Activated CD8-positive, alpha-beta memory T cell treated with anti-CD3 and anti-CD28 coated beads for 1 hour (primary cell): Measurements from ENCODE around the gene MAD1L1.
"Not testable (repeated sequence)": the region's sequence is repeated elsewhere in the genome, so short reads cannot be mapped to it uniquely, and the experiment has no call there.

Source experiments
- DNase-seq, 2 donors: peaks; one replicate each; pipeline ENCODE4 v3.0.0-alpha.2; 2020; ENCODE audit warnings: low read depth in 1 of 2; ENCODE audit errors: extremely low read depth in 1 of 2

MAD1L1 gene

GRCh38 chr7:1893451-1893850 is 339.3 kb downstream of the MAD1L1 start:
- no peak for DNase-seq

- DNase-seq = no peak
Observed at GRCh38 chr7:1893036-1893435, 339.7 kb downstream of the MAD1L1 start.

GRCh38 chr7:1892011-1892965 is 340.5 kb downstream of the MAD1L1 start:
- no peak for DNase-seq

DNA sequence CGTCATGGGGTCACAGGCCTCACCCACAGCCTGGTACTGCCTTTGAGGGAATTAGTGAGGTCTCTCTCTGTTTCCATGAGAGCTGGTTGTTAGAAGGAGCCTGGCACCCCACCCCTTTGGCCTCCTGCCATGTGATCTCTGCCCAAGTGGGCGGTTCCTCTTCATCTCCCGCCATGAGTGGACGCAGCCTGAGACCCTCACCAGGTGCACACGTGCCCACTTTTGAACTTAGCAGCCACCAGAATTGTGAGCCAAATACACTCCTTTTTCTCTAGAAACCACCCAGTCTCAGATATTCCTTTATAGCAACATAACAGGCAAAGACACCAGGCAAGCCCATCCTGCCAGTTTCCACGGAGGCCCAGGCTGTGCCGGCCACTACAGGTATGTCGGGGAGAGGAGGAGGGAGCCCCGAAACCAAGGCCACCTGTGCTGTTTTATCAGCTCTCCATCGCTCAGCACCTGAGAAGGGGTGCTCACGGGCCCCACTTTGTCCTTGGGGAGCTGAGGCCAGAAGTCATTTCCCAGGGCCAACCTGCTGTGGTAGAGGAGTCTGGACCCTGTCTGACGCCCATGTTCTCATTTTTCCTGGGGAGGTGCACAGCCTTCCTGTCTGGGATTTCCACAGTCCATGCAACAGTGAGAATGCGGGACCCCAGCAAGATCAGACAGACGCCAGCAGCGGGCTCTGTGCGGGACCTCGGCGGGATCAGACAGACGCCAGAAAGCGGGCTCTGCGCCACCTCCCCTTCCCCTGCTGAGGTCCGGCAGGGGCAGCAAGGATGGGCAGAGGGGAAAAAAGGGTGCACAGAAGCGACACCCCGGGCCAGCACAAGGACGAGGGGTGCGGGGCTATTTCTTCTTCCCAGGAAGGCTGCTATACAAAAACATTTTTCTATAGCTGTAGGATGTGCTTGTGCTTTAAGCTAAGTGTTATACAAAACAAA is 342.2 kb downstream of the MAD1L1 start:
- no peak for DNase-seq

GRCh38 chr7:1889556-1890181 is 343.1 kb downstream of the MAD1L1 start:
- no peak for DNase-seq

- no peak for DNase-seq
Observed at GRCh38 chr7:1889091-1889490, 343.7 kb downstream of the MAD1L1 start.

DNA sequence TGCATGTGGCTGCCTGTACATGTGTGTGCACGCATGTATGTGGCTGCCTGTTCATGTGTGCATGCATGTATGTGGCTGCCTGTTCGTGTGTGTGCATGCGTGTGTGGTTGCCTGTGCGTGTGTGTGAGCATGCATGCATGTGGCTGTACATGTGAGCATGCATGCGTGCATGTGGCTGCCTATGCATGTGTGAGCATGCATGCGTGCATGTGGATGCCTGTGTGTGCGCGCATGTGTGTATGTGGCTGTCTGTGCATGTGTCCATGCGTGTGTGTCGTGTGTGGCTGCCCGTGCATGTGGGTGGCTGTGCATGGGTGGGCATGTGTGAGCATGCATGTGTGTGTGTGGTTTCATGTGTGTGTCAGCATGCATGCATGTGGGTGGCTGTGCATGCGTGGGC is 344.3 kb downstream of the MAD1L1 start:
- DNase-seq = no peak

GRCh38 chr7:1887251-1887650 is 345.5 kb downstream of the MAD1L1 start:
- DNase-seq = no peak

- DNase-seq = no peak
Observed at GRCh38 chr7:1886361-1887064, 346.2 kb downstream of the MAD1L1 start.

DNA sequence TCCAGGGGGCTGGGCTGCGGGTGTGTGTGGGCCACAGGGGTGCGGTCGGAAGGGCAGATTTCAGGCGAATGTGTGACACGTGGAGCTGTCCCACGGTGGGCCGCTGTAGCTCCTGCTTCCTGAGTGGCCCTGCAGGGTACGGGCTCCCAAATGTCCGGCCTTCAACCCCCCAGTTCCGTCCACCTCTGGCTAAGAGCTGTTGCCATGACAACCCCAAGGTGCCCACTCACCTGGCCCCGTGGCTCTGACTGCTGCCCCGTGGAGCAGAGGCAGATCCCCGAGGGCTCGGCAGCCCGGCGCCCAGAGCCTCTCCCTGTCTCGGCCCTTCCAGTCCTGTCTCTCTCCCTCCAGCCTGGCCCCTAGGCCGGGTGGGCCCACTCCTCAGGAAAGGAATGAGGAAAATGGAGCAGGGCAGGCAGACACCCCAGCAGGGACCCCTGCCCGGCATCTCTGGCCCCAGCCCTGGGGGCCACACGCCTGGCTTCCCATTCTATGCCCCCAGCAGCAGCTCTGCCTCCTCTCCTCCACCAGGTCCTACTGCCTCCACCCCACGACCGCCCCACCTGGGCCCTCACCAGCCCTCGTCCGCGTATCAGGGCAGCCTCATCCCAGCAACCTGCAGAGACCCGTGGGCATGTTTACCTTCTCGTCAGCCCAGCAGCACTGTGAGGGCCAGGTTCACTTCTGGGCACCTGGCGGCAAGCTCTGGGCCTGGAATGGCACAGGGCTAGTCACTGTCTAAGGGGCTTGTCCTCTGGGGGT is 347.1 kb downstream of the MAD1L1 start:
- DNase-seq = no peak

DNA sequence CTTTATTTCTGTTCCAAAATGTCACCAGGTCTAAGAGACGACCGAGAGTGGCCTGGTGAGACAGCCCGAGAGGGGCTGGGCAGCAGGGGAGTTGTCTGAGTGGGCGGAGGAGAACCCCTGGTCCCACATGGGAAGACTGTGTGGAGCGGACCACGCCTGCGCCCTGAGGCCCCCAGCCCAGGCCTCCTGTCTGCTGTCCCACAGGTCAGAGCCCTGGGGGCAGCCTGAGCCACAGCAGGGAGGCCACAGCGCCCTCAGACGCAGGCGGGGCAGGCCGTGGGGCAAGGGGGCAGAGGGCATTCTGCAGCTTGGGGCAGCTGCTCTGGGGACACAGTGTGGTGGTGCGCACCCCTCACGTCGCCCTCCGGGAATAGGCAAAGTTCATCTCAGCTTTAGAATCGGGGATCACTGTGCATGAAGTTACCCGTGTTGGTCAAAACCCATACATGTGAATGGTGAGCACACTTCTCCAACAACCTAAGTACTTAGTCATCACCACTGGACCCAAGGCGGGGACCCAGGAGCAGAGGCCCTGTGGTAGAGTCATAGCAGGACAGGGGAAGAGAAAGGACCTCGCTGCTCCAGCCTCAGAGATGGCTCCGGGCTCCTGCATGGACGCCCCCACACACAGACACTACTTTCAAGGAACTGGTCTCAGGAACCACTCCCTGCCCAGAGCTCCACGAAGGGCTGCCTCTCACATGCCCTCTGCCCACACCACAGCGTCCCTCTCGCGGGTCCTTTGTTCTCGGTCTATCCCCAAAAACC is 348.0 kb downstream of the MAD1L1 start:
- no peak for DNase-seq

- DNase-seq = no peak
Observed at GRCh38 chr7:1883834-1884582, 348.7 kb downstream of the MAD1L1 start.

GRCh38 chr7:1883031-1883761 is 349.5 kb downstream of the MAD1L1 start:
- DNase-seq = no peak

- no peak for DNase-seq
Observed at GRCh38 chr7:1882451-1882850, 350.3 kb downstream of the MAD1L1 start.

GRCh38 chr7:1881946-1882345 is 350.8 kb downstream of the MAD1L1 start:
- DNase-seq = no peak

DNA sequence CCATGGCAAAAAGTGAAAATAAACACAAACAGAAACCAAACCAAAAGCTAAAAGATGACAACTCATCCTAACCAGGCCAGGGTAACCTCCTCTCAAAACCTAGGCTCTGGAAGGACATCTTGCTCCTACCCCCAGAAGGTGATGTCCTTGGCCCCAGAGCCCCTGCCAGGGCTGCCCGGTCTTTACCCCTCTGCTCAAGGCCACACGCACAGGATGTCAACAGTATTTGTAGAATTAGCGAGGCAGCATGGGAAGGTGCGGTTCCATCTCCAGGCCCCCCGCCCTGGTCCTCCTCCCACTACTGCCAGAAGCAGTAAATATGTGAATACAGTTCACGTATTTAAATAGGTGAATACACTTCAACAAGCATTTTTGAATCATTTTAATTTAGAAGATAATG is 356.1 kb downstream of the MAD1L1 start:
- not testable (repeated sequence) for DNase-seq

- DNase-seq = not testable (repeated sequence)
Observed at GRCh38 chr7:1875392-1876199, 357.1 kb downstream of the MAD1L1 start.
